Aorta (tissue), 5 donors: ENCODE results near the gene SCYGR4. TPM values are rescaled to one million over a fixed set of nuclear protein-coding genes. Genes with fewer than 3 reads are reported as not detected.

Source experiments
- ATAC-seq: fragments of 200-7000 bp; cut with Tn5 transposase; one replicate; pipeline ENCODE4 v1.9.1; 2022; ENCODE audit warnings: moderate library complexity; ENCODE audit not compliant: low FRiP score
- DNase-seq, 2 donors: peaks; one replicate each; pipeline ENCODE4 v3.0.0-alpha.2; 2020
- H3K27ac ChIP-seq, 2 donors: one replicate each; pipeline ENCODE4 v1.5.1; 2013; ENCODE audit warnings: low read length in 2 of 2, mild to moderate bottlenecking in 2 of 2, moderate library complexity in 2 of 2, control low read depth in 1 of 2, inconsistent platforms in 1 of 2, low read depth in 1 of 2
- H3K27me3 ChIP-seq, 2 donors: one replicate each; pipeline ENCODE4 v1.6.1; 2013; ENCODE audit warnings: control low read depth in 1 of 2, low read length in 1 of 2, mild to moderate bottlenecking in 1 of 2, moderate library complexity in 1 of 2; ENCODE audit not compliant: insufficient read depth in 2 of 2, control insufficient read depth in 1 of 2
- H3K36me3 ChIP-seq, 2 donors: one replicate each; pipeline ENCODE4 v1.6.1; 2013; ENCODE audit warnings: control low read depth in 1 of 2, low read length in 1 of 2, mild to moderate bottlenecking in 1 of 2; ENCODE audit not compliant: insufficient read depth in 2 of 2, control insufficient read depth in 1 of 2
- H3K4me1 ChIP-seq, 2 donors: one replicate each; pipeline ENCODE4 v1.6.1; 2013; ENCODE audit warnings: low read length in 2 of 2, control low read depth in 1 of 2, mild to moderate bottlenecking in 1 of 2, moderate library complexity in 1 of 2; ENCODE audit not compliant: insufficient read depth in 2 of 2, control insufficient read depth in 1 of 2
- H3K4me3 ChIP-seq, 2 donors: one replicate each; pipeline ENCODE4 v1.5.1; 2013; ENCODE audit warnings: low read length in 2 of 2, control low read depth in 1 of 2, mild to moderate bottlenecking in 1 of 2
- H3K9me3 ChIP-seq: one replicate; pipeline ENCODE4 v1.6.1; 2013; ENCODE audit warnings: mild to moderate bottlenecking, low read length; ENCODE audit not compliant: control insufficient read depth
- WGBS, 2 donors: extraction: QIAGEN DNeasy Blood & Tissue Kit; methylation state at CpG; one replicate each; pipeline ENCODE4 v1.1.7; 2013; 5-methylcytosine and 5-hydroxymethylcytosine counted together
- intact Hi-C, 2 donors: fragments of 100-400 bp; cut with DNase I; formaldehyde crosslinking; loops; one replicate each; pipeline versions ENCODE4 v1.14.2 to v1.15.0; 2022
- long read RNA-seq, 2 donors: library from polyadenylated mRNA; unstranded; transcript quantifications; one replicate each; pipeline ENCODE4 v2.0.0, GENCODE V29; 2020 to 2021
- polyA plus RNA-seq, 2 donors: library from polyadenylated mRNA; stranded (reverse); fragments of 200-250 nt; gene quantifications; one replicate each; pipeline ENCODE4 v1.2.3, GENCODE V29; 2013
- total RNA-seq, 2 donors: library from RNA; stranded (reverse); fragmentation: NEBNext Ultra II Directional; extraction: Animal tissue kit (Norgen Biotek cat#: 25700); gene quantifications; one replicate each; pipeline ENCODE4 v1.2.1, GENCODE V29; 2021
- donor health status: healthy with polysubstance abuse.
- donor health status: Bipolar disorder and iron deficiency.
- donor health status: DM: no; HTN: no; CAD: no.
- donor health status: DM: no; HTN: no; CAD: no.
- donor health status: DM: yes; HTN: yes; CAD: no.

The SCYGR4 gene, protein sequence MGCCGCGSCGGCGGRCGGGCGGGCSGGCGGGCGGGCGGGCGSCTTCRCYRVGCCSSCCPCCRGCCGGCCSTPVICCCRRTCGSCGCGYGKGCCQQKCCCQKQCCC
- not detected for total RNA-seq
- not detected for polyA plus RNA-seq
- long read RNA-seq, donor 1 = 0 reads
- long read RNA-seq, donor 2 = 0 reads

GRCh38 chr2:227617316-227618230 lies at the start of gene SCYGR4:
Gene SCYGR4, plus strand, starts transcription at chr2:227617498. Its CDS starts 0 bp downstream, at chr2:227617498.
- Histone ChIP-seq H3K9me3 (no peaks in the 10 kb centered on the region), H3K4me3 (no peak within 1 kb of the TSS), H3K4me1 (no peaks in the 10 kb centered on the region), H3K36me3 (no peaks in the 10 kb centered on the region), H3K27ac (no peak within 1 kb of the TSS), H3K27me3 (no peaks in the 10 kb centered on the region)
- no peak for DNase-seq
- intact Hi-C loops = no loop called here
- ATAC-seq = no peak
- 64 to 71% methylated on average over 18 to 20 of the region's 20 CpGs for WGBS, 2 donors

DNA sequence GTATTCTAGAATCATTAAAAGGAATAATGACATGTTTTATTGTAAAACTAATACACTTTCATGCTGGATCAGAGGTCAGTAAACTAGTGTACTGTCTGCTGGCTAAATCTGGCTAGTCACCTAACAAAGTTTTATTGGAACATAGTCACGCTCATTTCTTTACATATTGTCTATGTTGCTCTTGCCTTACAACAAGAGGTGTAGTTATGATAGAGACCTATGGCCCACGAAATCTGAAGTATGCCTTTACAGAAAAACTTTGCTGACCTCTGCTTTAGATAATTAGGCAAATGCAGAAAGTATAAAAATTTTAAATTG lies 48.5 kb upstream of the SCYGR4 start:
- 88 to 91% methylated on average over 2 of the region's 2 CpGs for WGBS, 2 donors
- no peak for ATAC-seq
- H3K4me1 ChIP-seq = peaks cover 0 to 3% of the 10 kb centered on the region in 2 donors

GRCh38 chr2:227570615-227571014 lies 46.7 kb upstream of the SCYGR4 start:
- Histone ChIP-seq H3K4me1 (peaks cover 0 to 3% of the 10 kb centered on the region in 2 donors), H3K36me3 (no peaks in the 10 kb centered on the region), H3K27ac (no peak overlapping the region), H3K27me3 (no peaks in the 10 kb centered on the region), H3K4me3 (no peak overlapping the region), H3K9me3 (no peaks in the 10 kb centered on the region)
- ATAC-seq (no peak), DNase-seq (no peak)
- 18 to 24% methylated on average over 1 of the region's 1 CpG for WGBS, 2 donors
- intact Hi-C loops = no loop called here

More for the DNA sequence above, 48.5 kb upstream of the SCYGR4 start:
- intact Hi-C loops = no loop called here
- no peak overlapping the region for H3K27ac ChIP-seq
- H3K4me3 ChIP-seq = no peak overlapping the region
- no peaks in the 10 kb centered on the region for H3K9me3 ChIP-seq
- no peaks in the 10 kb centered on the region for H3K36me3 ChIP-seq
- no peaks in the 10 kb centered on the region for H3K27me3 ChIP-seq
- no peak for DNase-seq

DNA sequence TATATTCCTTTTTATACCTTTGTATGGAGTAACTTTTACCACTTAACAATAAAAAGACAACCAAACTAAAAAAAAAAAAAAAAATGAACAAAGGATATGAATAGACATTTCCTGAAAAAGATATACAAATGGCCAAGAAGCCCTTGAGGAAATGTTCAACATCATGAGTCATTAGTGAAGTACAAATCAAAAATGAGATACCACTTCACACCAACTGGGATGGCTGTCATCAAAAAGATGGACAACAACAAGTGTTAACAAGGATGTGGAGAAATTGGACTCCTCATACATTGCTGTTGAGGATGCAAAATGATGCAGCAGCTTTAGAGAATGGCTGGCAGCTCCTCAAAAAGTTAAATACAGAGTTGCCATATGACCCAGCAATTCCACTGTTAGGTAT lies 41.2 kb upstream of the SCYGR4 start:
- Histone ChIP-seq H3K36me3 (no peaks in the 10 kb centered on the region), H3K4me1 (no peaks in the 10 kb centered on the region), H3K27me3 (peaks cover 0 to 1% of the 10 kb centered on the region in 2 donors), H3K9me3 (no peaks in the 10 kb centered on the region), H3K4me3 (no peak overlapping the region), H3K27ac (no peak overlapping the region)
- ATAC-seq (no peak), DNase-seq (no peak)
- intact Hi-C loops = no loop called here

GRCh38 chr2:227576812-227577211 lies 40.5 kb upstream of the SCYGR4 start:
- no peak overlapping the region for H3K27ac ChIP-seq
- DNase-seq (no peak), ATAC-seq (no peak)
- H3K36me3 ChIP-seq = no peaks in the 10 kb centered on the region
- intact Hi-C loops = no loop called here
- no peak overlapping the region for H3K4me3 ChIP-seq
- 77 to 88% methylated on average over 2 of the region's 2 CpGs for WGBS, 2 donors
- peaks cover 0 to 1% of the 10 kb centered on the region in 2 donors for H3K27me3 ChIP-seq
- H3K9me3 ChIP-seq = no peaks in the 10 kb centered on the region
- no peaks in the 10 kb centered on the region for H3K4me1 ChIP-seq

DNA sequence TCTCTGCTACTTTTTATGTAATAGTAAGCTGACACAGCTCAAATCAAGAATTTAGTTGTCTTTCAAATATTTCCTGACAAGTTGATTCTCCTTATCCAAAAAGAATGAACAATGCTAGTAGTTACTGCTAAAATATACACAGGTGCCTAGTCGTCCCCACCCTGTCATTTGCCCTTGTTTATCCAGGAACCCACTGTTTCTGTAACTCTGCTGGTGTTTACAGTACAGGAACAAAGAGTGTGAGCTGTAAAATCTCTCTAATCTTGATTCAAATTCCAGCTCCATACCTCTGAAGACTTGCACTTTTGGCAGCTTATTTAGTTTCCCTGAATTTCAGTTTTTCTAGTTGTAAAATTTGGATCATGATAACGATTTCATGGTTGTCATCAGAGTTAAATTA lies 39.7 kb upstream of the SCYGR4 start:
- H3K4me1 ChIP-seq = no peaks in the 10 kb centered on the region
- no peaks in the 10 kb centered on the region for H3K36me3 ChIP-seq
- peaks cover 2% of the 10 kb centered on the region for H3K9me3 ChIP-seq
- ATAC-seq (no peak), DNase-seq (no peak)
- no peak overlapping the region for H3K4me3 ChIP-seq
- intact Hi-C loops = no loop called here
- peaks cover 0 to 1% of the 10 kb centered on the region in 2 donors for H3K27me3 ChIP-seq
- WGBS, 2 donors = 30 to 45% methylated on average over 2 of the region's 2 CpGs
- no peak overlapping the region for H3K27ac ChIP-seq

DNA sequence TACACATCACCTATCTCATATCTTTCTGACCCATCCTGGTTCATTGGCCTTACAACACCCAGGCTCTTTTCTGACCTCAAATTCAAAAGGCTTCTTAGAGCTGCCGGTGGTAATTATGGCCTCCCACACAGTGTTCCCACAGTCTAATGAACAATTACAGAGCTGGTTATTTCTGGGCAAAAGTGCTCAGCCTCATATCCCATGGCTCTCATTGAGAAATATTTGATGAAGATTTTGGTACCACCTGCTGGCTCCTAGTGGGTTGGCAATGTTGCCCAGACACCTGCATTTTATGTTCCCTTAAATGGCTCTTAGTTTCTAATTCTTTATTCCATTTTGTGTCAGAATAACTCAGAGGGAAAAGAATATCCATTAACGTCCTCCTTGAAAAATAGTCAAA lies 38.7 kb upstream of the SCYGR4 start:
- intact Hi-C loops = no loop called here
- DNase-seq = no peak
- WGBS, 2 donors = 86 to 87% methylated on average over 2 of the region's 2 CpGs
- no peak overlapping the region for H3K27ac ChIP-seq
- H3K4me1 ChIP-seq = no peaks in the 10 kb centered on the region
- H3K27me3 ChIP-seq = peaks cover 0 to 1% of the 10 kb centered on the region in 2 donors
- no peaks in the 10 kb centered on the region for H3K36me3 ChIP-seq
- peaks cover 6% of the 10 kb centered on the region for H3K9me3 ChIP-seq
- H3K4me3 ChIP-seq = no peak overlapping the region
- ATAC-seq = no peak

- Histone ChIP-seq H3K9me3 (peaks cover 6% of the 10 kb centered on the region), H3K27ac (no peak overlapping the region), H3K4me1 (no peaks in the 10 kb centered on the region), H3K36me3 (no peaks in the 10 kb centered on the region), H3K4me3 (no peak overlapping the region), H3K27me3 (peaks cover 0 to 1% of the 10 kb centered on the region in 2 donors)
- 98 to 100% methylated on average over 1 of the region's 1 CpG for WGBS, 2 donors
- no peak for DNase-seq
- no peak for ATAC-seq
- intact Hi-C loops = no loop called here
Measured at GRCh38 chr2:227579791-227580190, 37.5 kb upstream of the SCYGR4 start.

GRCh38 chr2:227582369-227582768 lies 34.9 kb upstream of the SCYGR4 start:
- DNase-seq = no peak
- ATAC-seq = no peak
- Histone ChIP-seq H3K4me3 (no peak overlapping the region), H3K27ac (no peak overlapping the region), H3K27me3 (peaks cover 0 to 1% of the 10 kb centered on the region in 2 donors), H3K36me3 (no peaks in the 10 kb centered on the region), H3K9me3 (peaks cover 6% of the 10 kb centered on the region), H3K4me1 (no peaks in the 10 kb centered on the region)
- intact Hi-C loops = no loop called here
